OCI-LY1 (cell line): ENCODE results near the gene FAM89B.

Experiments used
- H2AFZ ChIP-seq: fragments of 200-600 bp; sonication (generic), shearing (Covaris generic); 2 replicates; pipeline ENCODE4 v1.6.0; 2014; ENCODE audit warnings: antibody characterized with exemption, mild to moderate bottlenecking, low read length
- H3F3A ChIP-seq: fragments of 200-600 bp; sonication (generic), shearing (Covaris generic); 2 replicates; pipeline ENCODE4 v1.6.0; 2014; ENCODE audit warnings: mild to moderate bottlenecking, antibody characterized with exemption, low read length, moderate library complexity; ENCODE audit not compliant: insufficient read depth
- H3K27ac ChIP-seq: fragments of 200-600 bp; sonication (generic); 2 replicates; pipeline ENCODE4 v1.5.1; 2014; ENCODE audit warnings: low read length, mixed run types, mild to moderate bottlenecking, low read depth; ENCODE audit not compliant: poor library complexity, severe bottlenecking
- H3K27me3 ChIP-seq: fragments of 200-600 bp; sonication (generic); 2 replicates; pipeline ENCODE4 v1.6.0; 2014; ENCODE audit warnings: antibody characterized with exemption, mild to moderate bottlenecking, low read length, moderate library complexity; ENCODE audit not compliant: insufficient read depth
- H3K36me3 ChIP-seq: fragments of 200-600 bp; sonication (generic); 2 replicates; pipeline ENCODE4 v1.6.1; 2014; ENCODE audit warnings: mild to moderate bottlenecking, antibody characterized with exemption, low read length, moderate library complexity, mixed read lengths; ENCODE audit not compliant: insufficient read depth
- H3K4me1 ChIP-seq: fragments of 200-600 bp; sonication (generic); 2 replicates; pipeline ENCODE4 v1.5.1; 2014; ENCODE audit warnings: mild to moderate bottlenecking, low read length, moderate library complexity; ENCODE audit not compliant: insufficient read depth, severe bottlenecking
- H3K4me2 ChIP-seq: fragments of 200-600 bp; sonication (generic), shearing (Covaris generic); 2 replicates; pipeline ENCODE4 v1.6.1; 2014; ENCODE audit warnings: low read length
- H3K4me3 ChIP-seq: fragments of 200-600 bp; sonication (generic); 2 replicates; pipeline ENCODE4 v1.5.1; 2014; ENCODE audit warnings: low read length, low read depth, mild to moderate bottlenecking, mixed read lengths; ENCODE audit not compliant: poor library complexity, severe bottlenecking
- H3K79me2 ChIP-seq: fragments of 200-600 bp; shearing (Covaris generic); 2 replicates; pipeline ENCODE4 v1.6.1; 2016; ENCODE audit warnings: mixed run types, low read length, mixed read lengths; ENCODE audit not compliant: insufficient read depth
- H3K9ac ChIP-seq: fragments of 200-600 bp; sonication (generic), shearing (Covaris generic); 2 replicates; pipeline ENCODE4 v1.6.1; 2014; ENCODE audit warnings: mild to moderate bottlenecking, low read length, mixed read lengths
- H3K9me2 ChIP-seq: fragments of 200-600 bp; sonication (generic), shearing (Covaris generic); 2 replicates; pipeline ENCODE4 v1.6.1; 2014; ENCODE audit warnings: low read depth, mild to moderate bottlenecking, low read length, mixed read lengths
- H3K9me3 ChIP-seq: fragments of 200-600 bp; shearing (Covaris generic); 2 replicates; pipeline ENCODE4 v1.6.1; 2014; ENCODE audit warnings: low read length, mixed read lengths
- H4K20me1 ChIP-seq: fragments of 200-600 bp; sonication (generic), shearing (Covaris generic); 2 replicates; pipeline ENCODE4 v1.6.0; 2016; ENCODE audit warnings: mild to moderate bottlenecking, low read length; ENCODE audit not compliant: insufficient read depth
- CTCF ChIP-seq: fragments of 200-600 bp; sonication (generic), shearing (Covaris generic); IDR thresholded peaks from 2 replicates; pipeline ENCODE4 v1.5.1; 2017; ENCODE audit warnings: mild to moderate bottlenecking, antibody characterized with exemption, low read length, moderate library complexity, mixed read lengths
- EZH2 ChIP-seq: fragments of 200-600 bp; sonication (generic), shearing (Covaris generic); IDR thresholded peaks from 2 replicates; pipeline ENCODE4 v1.8.0; 2017; ENCODE audit warnings: borderline replicate concordance, mixed run types, mild to moderate bottlenecking, antibody characterized with exemption, low read length, moderate library complexity, mixed read lengths

The FAM89B gene

GRCh38 chr11:65585396-65586246 lies 13.3 kb downstream of the FAM89B start:
- no peak overlapping the region for H3K4me2 ChIP-seq
- no peaks in the 10 kb centered on the region for H3F3A ChIP-seq
- TF ChIP-seq CTCF (no peak), EZH2 (no peak)
- H4K20me1 ChIP-seq, result no peaks in the 10 kb centered on the region
- H3K27ac ChIP-seq, result no peak overlapping the region
- H3K9ac ChIP-seq, result no peak overlapping the region
- no peaks in the 10 kb centered on the region; the same call in none of the 2 replicates for H3K27me3 ChIP-seq
- no peak overlapping the region for H3K4me3 ChIP-seq
- H3K9me3 ChIP-seq, result no peaks in the 10 kb centered on the region
- H2AFZ ChIP-seq, result no peak overlapping the region
- no peaks in the 10 kb centered on the region for H3K36me3 ChIP-seq
- H3K4me1 ChIP-seq, result peaks cover 25% of the 10 kb centered on the region
- H3K79me2 ChIP-seq, result no peaks in the 10 kb centered on the region
- H3K9me2 ChIP-seq, result no peaks in the 10 kb centered on the region

GRCh38 chr11:65586247-65586630 lies 13.9 kb downstream of the FAM89B start:
- H3K4me3 ChIP-seq, result no peak overlapping the region
- H3K27ac ChIP-seq, result no peak overlapping the region
- no peaks in the 10 kb centered on the region for H3K9me3 ChIP-seq
- TF ChIP-seq EZH2 (no peak), CTCF (no peak)
- no peak overlapping the region for H2AFZ ChIP-seq
- no peaks in the 10 kb centered on the region for H3K79me2 ChIP-seq
- no peaks in the 10 kb centered on the region for H3F3A ChIP-seq
- H3K4me1 ChIP-seq, result peaks cover 26% of the 10 kb centered on the region
- no peaks in the 10 kb centered on the region for H3K36me3 ChIP-seq
- no peaks in the 10 kb centered on the region for H4K20me1 ChIP-seq
- H3K4me2 ChIP-seq, result no peak overlapping the region
- no peaks in the 10 kb centered on the region; the same call in none of the 2 replicates for H3K27me3 ChIP-seq
- H3K9ac ChIP-seq, result no peak overlapping the region
- no peaks in the 10 kb centered on the region for H3K9me2 ChIP-seq

- no peaks in the 10 kb centered on the region for H3K36me3 ChIP-seq
- H3F3A ChIP-seq, result no peaks in the 10 kb centered on the region
- no peak overlapping the region for H3K4me2 ChIP-seq
- H3K4me1 ChIP-seq, result peaks cover 26% of the 10 kb centered on the region
- H3K4me3 ChIP-seq, result no peak overlapping the region
- H3K79me2 ChIP-seq, result no peaks in the 10 kb centered on the region
- H3K9me3 ChIP-seq, result no peaks in the 10 kb centered on the region
- no peaks in the 10 kb centered on the region for H4K20me1 ChIP-seq
- no peak overlapping the region for H2AFZ ChIP-seq
- H3K9me2 ChIP-seq, result no peaks in the 10 kb centered on the region
- no peaks in the 10 kb centered on the region; the same call in none of the 2 replicates for H3K27me3 ChIP-seq
- no peak overlapping the region for H3K27ac ChIP-seq
- TF ChIP-seq CTCF (no peak), EZH2 (no peak)
- no peak overlapping the region for H3K9ac ChIP-seq
These were observed 14.3 kb downstream of the FAM89B start for GRCh38 chr11:65586676-65587075.
